ENCODE data around the gene RRAGD.

RRAGD gene

DNA sequence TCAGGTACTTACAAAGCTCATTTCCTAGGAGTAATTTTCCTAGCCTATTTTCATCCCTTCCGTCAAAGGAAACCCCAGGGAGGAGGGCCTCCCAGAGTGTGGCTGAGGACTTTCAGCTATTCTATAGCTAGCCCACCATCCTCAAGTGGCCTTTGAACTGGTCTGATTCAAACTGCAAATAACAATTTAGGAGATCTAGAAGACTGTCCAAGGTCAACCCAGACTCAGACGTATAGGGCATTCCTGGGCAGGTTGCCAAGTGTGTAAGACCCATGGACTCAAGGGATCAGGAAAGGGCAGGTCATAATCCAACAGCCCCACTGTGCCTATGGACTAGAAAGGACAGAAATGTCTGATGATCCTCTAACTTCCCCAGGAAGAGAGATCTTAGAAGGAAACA, 2.1 kb upstream of the RRAGD start:
- DNase-seq (ENCODE audit: low read depth), result no peak
- TF ChIP-seq, protein P1, sequence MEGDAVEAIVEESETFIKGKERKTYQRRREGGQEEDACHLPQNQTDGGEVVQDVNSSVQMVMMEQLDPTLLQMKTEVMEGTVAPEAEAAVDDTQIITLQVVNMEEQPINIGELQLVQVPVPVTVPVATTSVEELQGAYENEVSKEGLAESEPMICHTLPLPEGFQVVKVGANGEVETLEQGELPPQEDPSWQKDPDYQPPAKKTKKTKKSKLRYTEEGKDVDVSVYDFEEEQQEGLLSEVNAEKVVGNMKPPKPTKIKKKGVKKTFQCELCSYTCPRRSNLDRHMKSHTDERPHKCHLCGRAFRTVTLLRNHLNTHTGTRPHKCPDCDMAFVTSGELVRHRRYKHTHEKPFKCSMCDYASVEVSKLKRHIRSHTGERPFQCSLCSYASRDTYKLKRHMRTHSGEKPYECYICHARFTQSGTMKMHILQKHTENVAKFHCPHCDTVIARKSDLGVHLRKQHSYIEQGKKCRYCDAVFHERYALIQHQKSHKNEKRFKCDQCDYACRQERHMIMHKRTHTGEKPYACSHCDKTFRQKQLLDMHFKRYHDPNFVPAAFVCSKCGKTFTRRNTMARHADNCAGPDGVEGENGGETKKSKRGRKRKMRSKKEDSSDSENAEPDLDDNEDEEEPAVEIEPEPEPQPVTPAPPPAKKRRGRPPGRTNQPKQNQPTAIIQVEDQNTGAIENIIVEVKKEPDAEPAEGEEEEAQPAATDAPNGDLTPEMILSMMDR (IDR thresholded peaks at IDR 0.05; ENCODE audit: low read length, missing control alignments), result no peak
- H3K4me3 ChIP-seq (replicated peaks; ENCODE audit: low read depth, low read length), result no peak overlapping the region

DNA sequence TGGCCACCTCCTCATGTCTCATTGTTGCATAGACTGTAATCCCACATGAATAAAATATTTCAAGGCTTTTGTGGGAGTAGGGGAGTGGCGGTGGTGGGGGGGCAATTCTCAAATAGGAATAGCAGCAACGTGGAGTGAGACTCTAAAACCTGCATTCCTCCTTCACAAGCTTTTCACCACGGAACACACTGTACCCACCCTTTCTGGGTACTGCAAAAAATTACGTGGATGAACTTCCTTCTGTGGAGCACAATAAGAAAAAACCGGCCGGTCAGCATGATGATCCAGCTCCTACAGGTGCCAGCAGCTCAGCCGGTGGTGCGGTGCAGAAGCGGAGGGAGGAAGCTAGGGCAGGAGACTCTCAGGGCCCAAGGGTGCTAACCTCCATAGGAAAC, 930 bp upstream of the RRAGD start:
- H3K4me3 ChIP-seq (replicated peaks; ENCODE audit: low read depth, low read length), result no peak overlapping the region
- no peak for DNase-seq (ENCODE audit: low read depth)
- TF ChIP-seq, protein P1 (IDR thresholded peaks at IDR 0.05; ENCODE audit: low read length, missing control alignments), result no peak

DNA sequence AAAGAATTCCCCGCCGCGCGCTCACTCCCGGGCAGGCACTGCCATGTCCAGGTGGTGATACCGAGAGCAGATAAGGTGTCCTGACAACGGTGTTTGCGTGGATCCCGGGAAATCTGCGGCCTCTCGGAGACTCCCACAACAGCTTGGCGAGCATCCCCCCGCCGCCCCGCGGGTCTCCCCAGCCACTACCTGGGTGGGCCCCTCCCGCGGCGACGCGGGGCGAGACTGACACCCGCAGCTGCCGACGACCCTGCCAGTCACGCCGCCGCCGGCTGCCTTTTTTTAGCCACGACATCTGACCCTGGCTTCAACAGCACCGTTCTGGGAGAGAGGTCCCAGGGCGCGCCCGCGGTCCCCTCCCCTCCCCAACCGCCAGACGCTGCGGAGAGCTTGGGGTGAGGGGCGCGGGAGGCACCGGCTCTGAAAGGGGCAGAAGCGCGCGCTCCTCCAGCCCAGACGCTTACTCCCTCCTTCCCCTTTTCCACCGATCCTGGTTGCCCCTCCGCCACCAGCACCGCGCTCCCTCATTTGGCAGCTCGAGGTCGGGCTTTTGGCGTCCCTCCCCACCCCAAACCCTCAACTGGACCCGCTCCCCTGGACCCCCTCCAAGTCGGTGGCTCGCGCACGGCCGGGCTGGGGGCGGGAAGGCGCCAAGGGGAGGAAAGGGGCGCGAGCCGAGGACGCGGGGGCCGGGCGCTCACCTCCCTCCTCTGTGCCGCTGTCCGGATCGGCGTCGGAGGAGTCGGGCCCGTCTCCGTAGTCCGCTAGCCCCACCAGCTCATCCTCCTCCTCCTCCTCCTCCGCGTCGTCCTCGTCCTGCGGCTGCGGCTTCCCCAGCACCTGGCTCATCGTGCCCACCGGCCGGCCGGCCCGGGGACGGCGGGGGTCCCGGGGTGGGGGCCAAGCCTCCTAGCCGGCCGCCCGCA, 665 bp downstream of the RRAGD start:
- TF ChIP-seq, protein P1 (IDR thresholded peaks at IDR 0.05; ENCODE audit: low read length, missing control alignments), result no peak
- peak overlapping the region; percentile 44 for H3K4me3 ChIP-seq (replicated peaks; ENCODE audit: low read depth, low read length)
- no peak for DNase-seq (ENCODE audit: low read depth)

DNA sequence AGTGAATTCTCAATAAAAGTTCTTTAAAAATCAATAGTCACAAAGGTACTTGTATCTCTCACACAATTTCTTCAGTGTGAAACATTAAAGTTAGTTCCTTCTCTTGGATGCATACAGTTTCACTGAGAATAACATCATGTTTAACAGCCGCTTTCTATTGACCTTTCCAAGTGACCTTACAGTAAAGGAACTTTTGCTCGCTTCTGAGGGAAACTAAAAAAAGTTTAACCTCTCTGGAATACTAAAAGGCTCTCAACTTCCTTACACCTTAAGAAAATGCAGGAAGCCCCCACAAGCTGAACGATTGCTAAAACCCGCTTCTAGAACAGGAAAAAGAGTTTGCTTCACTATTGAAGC, 1.3 kb downstream of the RRAGD start:
- no peak overlapping the region for H3K4me3 ChIP-seq (replicated peaks; ENCODE audit: low read depth, low read length)
- DNase-seq (ENCODE audit: low read depth), result no peak
- TF ChIP-seq, protein P1 (IDR thresholded peaks at IDR 0.05; ENCODE audit: low read length, missing control alignments), result no peak

DNA sequence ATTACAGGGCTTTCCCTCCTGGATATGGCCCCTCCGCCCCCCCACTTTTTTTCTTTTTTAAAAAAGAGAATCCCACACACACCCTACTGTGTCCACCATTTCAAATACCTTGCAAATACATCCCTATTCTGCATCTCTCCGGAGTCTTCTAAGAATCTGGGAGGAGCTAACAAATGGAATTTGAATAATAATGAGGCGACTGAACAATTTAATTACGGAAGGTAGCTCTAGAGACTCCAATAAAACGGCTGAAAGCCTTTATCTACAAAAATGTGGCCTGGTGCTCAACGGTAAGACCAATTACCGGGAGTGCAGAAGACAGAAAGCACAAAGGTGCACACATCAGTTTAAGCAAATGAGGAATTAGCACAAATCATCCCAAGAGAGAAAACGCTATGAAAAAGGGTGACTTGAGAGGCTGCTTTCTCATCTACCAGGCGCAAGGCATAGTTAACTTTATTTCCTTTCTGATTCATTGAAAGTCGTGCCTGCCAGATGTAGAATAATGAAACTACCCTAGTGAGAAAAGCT, 1.8 kb downstream of the RRAGD start:
- DNase-seq (ENCODE audit: low read depth), result no peak
- TF ChIP-seq, protein P1 (IDR thresholded peaks at IDR 0.05; ENCODE audit: low read length, missing control alignments), result no peak
- H3K4me3 ChIP-seq (replicated peaks; ENCODE audit: low read depth, low read length), result no peak overlapping the region

DNA sequence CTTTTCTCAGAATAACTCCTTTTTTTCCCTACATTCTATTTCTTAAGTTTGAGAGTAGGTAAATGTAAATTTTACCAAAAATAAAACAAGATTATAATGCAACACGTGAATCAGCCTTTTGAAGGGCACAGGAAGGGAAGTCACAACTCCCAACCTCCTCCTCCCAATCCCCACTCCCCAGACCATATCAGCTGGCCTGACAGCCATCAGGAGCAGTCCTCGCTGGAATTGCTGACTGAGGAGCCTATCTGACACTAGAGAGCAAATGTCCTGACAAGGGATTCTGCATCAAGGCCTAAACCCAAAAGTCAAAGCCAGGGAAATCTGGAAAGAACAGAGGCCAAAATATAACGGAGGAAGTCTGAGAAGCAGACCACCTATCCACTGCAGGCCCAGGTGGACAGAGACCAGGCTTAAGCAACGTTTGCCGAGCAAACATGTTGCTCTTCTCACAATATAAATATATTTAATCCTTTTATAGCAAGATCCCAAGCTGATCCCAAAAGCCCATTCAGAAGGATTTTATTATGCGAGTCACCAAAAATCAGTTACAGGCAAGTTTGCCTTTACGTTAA, 2.5 kb downstream of the RRAGD start:
- TF ChIP-seq, protein P1 (IDR thresholded peaks at IDR 0.05; ENCODE audit: low read length, missing control alignments), result no peak
- DNase-seq (ENCODE audit: low read depth), result no peak
- H3K4me3 ChIP-seq (replicated peaks; ENCODE audit: low read depth, low read length), result no peak overlapping the region

Data from fibroblast of pulmonary artery (primary cell).